Measurements from ENCODE around the gene IL25. TPM values are rescaled to one million over a fixed set of nuclear protein-coding genes. Genes with fewer than 3 reads are reported as not detected.

IL25 gene
- total and polyA plus RNA-seq, 2 of the 13 experiments (the other 11 are each of a cell fraction or from before 2014, with no cell fraction given) = not detected

- TF ChIP-seq ZBTB40 (IDR thresholded peaks at IDR 0.05) (no peak), ZBTB40 (CRISPR knock-in tag; IDR thresholded peaks at IDR 0.05) (peak; percentile 55; the same call in 1 of the 2 replicates), NRL (CRISPR knock-in tag; IDR thresholded peaks at IDR 0.05; ENCODE audit: borderline replicate concordance) (0 out of 2 replicates have a peak, but pooled peaks have one; percentile 54), MYPOP (CRISPR knock-in tag; IDR thresholded peaks at IDR 0.05) (no peak), JUN (CRISPR knock-in tag; IDR thresholded peaks at IDR 0.05) (no peak), ZBTB38 (CRISPR knock-in tag; IDR thresholded peaks at IDR 0.05) (no peak), ZNF329 (CRISPR knock-in tag; IDR thresholded peaks at IDR 0.05; ENCODE audit: low read depth) (no peak), SMAD3 (CRISPR knock-in tag; IDR thresholded peaks at IDR 0.05) (no peak), KAT7 (CRISPR knock-in tag; IDR thresholded peaks at IDR 0.05; ENCODE audit: borderline replicate concordance) (no peak), KMT2B (CRISPR knock-in tag; IDR thresholded peaks at IDR 0.05) (no peak), RAD51 (IDR thresholded peaks at IDR 0.05; ENCODE audit: borderline replicate concordance) (no peak), JUNB (CRISPR knock-in tag; IDR thresholded peaks at IDR 0.05; ENCODE audit: borderline replicate concordance) (peak; percentile 38; the same call in 1 of the 2 replicates), IRF1 (CRISPR knock-in tag; IDR thresholded peaks at IDR 0.05; ENCODE audit: low read depth) (no peak), ZNF263 (CRISPR knock-in tag; IDR thresholded peaks at IDR 0.05) (no peak), ATF7 (IDR thresholded peaks at IDR 0.05) (no peak), ATF7 (CRISPR knock-in tag; IDR thresholded peaks at IDR 0.05) (no peak; the same call in 1 of the 2 replicates), GMEB2 (CRISPR knock-in tag; IDR thresholded peaks at IDR 0.05; ENCODE audit: low read depth) (no peak)
Observed at GRCh38 chr14:23402296-23403138, 29.9 kb downstream of the IL25 start (continued).

Data from HepG2 (cell line).